G401 (cell line): ENCODE results near the gene LGALS16. TPM values are rescaled to one million over a fixed set of nuclear protein-coding genes. Genes with fewer than 3 reads are reported as not detected.
A peak's percentile ranks its signal among the peaks of the same experiment; 100 is the strongest.
"Not testable (repeated sequence)": the region's sequence is repeated elsewhere in the genome, so short reads cannot be mapped to it uniquely, and the experiment has no call there.

Experiments
- DNase-seq: peaks from one replicate; pipeline ENCODE4 v3.0.0-alpha.2; 2015; ENCODE audit warnings: low spot score
- in situ Hi-C: cut with HindIII; loops from 2 replicates; pipeline ENCODE4 v1.10.0; 2016; ENCODE audit warnings: low sequenced_read_pairs, mixed read lengths
- total RNA-seq: library from RNA; depleted of rRNA; stranded (reverse); fragments of >200 nt; shearing (Covaris generic); gene quantifications from 2 replicates; pipeline ENCODE4 v1.2.3, GENCODE V29; 2014; rRNA removed

LGALS16 gene
- total RNA-seq: not detected in 2 replicates

DNA sequence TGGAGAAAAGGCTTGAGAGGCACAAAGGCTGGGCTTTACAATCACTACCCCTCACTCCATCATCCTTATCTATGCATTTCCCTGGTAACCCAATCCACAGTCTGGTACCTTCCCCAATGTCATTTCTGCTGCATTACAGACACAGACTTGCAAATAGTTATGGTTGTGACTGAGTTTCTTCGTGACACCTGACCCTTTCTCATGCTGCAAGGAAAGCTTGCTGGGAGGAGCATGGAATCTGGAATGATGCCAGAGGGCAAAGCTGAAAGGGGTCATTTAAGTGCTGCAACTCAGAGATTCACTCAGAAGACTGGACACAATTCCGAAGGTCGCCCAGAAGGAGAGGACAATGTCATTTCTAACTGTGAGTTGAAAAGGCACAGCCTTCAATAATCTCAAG is at the start of gene LGALS16:
TSS of gene LGALS16 (plus strand) at position 301 of the 400 bp plus-strand sequence. CDS start at position 350, 49 bp downstream.
- DNase-seq: no peak
- in situ Hi-C loops: no loop called here

- in situ Hi-C loops: no loop called here
- DNase-seq: no peak
Observed at GRCh38 chr19:39607021-39607420, 48.7 kb upstream of the LGALS16 start.

DNA sequence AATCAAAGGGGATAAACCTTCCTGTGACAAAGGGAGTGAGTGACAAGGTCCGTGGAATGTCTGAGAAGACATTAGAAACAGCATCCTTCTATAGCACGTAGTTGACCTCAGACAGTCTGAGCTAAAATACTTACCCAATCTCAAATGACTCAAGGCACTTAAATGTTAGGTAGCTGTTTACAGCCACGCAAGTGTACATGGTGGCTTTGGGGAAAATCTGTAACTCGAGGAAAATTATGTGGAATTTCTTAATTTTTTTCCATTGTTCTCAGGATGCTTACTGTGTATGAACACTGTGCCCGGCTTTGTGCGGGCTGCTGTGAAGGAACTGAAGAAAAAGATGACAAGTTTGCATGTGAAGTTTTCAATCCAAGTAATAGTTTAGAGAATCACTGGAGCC is 48.2 kb upstream of the LGALS16 start:
- in situ Hi-C loops: no loop called here
- no peak for DNase-seq

DNA sequence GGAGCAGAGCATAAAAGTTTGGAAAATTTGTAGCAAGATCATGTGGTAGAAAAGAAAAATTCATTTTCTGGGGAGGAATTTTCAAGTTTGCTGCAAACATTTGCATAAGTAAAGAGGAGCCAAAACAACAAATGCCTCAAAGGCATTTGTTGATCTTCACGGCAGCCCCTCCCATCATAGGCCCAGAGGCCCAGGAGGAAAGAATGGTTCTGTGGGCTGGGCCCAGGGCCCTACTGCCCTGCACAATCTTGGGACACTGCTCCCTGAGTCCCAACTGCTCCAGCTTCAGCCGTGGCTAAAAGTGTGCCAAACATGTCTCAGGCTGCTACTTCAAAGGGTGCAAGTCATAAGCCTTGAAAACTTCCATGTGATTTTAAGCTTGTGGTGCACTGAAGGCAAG is 42.1 kb upstream of the LGALS16 start:
- in situ Hi-C loops: no loop called here
- DNase-seq: no peak

- no peak for DNase-seq
- in situ Hi-C loops: no loop called here
Observed at GRCh38 chr19:39617745-39618144, 38.0 kb upstream of the LGALS16 start.

- in situ Hi-C loops: no loop called here
- no peak for DNase-seq
Observed at GRCh38 chr19:39623946-39624345, 31.8 kb upstream of the LGALS16 start.

GRCh38 chr19:39627631-39628030 is 28.1 kb upstream of the LGALS16 start:
- DNase-seq: not testable (repeated sequence)

DNA sequence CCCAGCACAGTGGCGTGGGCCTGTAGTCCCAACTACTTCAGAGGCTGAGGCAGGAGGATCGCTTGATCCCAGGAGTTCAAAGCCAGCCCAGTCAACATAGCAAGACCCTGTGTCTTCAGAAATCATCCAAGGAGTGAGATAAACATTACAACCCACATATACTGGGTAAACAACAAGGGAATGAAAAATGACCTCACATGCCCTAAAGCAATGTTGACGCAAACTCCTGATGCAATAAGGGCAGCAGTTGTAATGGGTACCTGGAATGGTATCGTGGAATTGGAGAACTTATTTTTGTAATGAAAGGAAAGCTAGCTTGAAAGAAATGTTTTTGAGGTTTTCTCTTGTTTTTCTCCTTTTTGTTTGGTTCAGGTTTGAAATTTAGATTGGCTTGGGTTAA is 24.5 kb upstream of the LGALS16 start:
- no peak for DNase-seq
- in situ Hi-C loops: no loop called here

More at GRCh38 chr19:39627631-39628030, 28.1 kb upstream of the LGALS16 start:
- in situ Hi-C loops: not testable (repeated sequence)

- DNase-seq: no peak
- in situ Hi-C loops: no loop called here
Observed at GRCh38 chr19:39631626-39632025, 24.1 kb upstream of the LGALS16 start.

DNA sequence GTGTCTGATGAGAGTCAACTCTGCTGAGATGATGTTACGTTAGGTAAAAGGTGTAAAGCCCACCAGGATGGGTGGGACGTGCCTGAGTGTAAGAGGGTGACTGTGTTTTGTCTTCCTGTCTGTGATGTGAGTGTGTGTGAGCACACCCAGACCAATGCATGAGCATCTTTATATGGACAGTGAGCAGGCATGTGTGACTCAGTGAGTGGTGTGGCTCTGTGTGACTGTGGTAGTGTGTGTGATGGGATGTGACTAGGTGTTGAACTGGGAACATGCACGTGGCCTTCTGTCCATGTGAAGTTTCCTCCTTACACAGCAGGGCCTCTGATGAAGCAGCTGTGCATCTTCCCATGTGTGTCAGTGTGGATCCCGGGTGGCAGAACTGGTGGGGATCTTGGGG is 17.8 kb upstream of the LGALS16 start:
- no peak for DNase-seq
- in situ Hi-C loops: no loop called here

GRCh38 chr19:39641773-39642172 is 13.9 kb upstream of the LGALS16 start:
- DNase-seq: no peak
- in situ Hi-C loops: no loop called here

- no peak for DNase-seq
- in situ Hi-C loops: no loop called here
Observed at GRCh38 chr19:39643591-39643990, 12.1 kb upstream of the LGALS16 start.

- DNase-seq: no peak
- in situ Hi-C loops: no loop called here
Observed at GRCh38 chr19:39645800-39646411, 9.8 kb upstream of the LGALS16 start.

GRCh38 chr19:39647918-39648317 is 7.8 kb upstream of the LGALS16 start:
- in situ Hi-C loops: no loop called here
- no peak for DNase-seq

- no peak for DNase-seq
- in situ Hi-C loops: no loop called here
Observed at GRCh38 chr19:39659791-39660190, 4.1 kb downstream of the LGALS16 start.

GRCh38 chr19:39660661-39661060 is 4.9 kb downstream of the LGALS16 start:
- in situ Hi-C loops: no loop called here
- DNase-seq: no peak

- in situ Hi-C loops: no loop called here
- DNase-seq: no peak
Observed at GRCh38 chr19:39661565-39661964, 5.9 kb downstream of the LGALS16 start.

DNA sequence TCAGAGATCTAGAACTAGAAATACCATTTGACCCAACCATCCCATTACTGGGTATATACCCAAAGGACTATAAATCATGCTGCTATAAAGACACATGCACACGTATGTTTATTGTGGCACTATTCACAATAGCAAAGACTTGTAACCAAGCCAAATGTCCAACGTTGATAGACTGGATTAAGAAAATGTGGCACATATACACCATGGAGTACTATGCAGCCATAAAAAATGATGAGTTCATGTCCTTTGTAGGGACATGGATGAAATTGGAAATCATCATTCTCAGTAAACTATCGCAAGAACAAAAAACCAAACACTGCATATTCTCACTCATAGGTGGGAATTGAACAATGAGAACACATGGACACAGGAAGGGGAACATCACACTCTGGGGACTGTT is 14.1 kb downstream of the LGALS16 start:
- in situ Hi-C loops: loop anchor here (10.0 kb wide), 1 partner anchor 105 kb away; no protein-coding TSS in a partner anchor
- not testable (repeated sequence) for DNase-seq

DNA sequence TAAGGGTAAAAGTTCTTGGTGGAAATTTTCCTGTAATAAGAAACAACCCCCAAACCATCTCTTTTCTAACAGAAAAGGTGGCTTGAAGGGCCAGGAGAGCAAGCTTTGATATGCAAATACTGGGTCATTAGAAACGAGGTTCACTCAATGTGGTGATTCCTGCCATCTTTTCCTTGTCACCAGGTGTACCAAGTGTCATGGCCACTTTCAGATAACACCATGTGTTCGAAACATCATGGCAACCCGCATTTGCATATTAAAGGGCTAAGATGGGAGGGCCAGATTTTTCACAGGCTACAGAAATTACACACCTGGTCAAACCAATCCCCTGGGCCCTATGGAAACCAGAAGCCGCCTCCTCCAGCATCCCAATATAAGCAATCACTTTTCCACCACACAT is 15.3 kb downstream of the LGALS16 start:
- in situ Hi-C loops: loop anchor here (10.0 kb wide), 1 partner anchor 106 kb away; no protein-coding TSS in a partner anchor
- no peak for DNase-seq

DNA sequence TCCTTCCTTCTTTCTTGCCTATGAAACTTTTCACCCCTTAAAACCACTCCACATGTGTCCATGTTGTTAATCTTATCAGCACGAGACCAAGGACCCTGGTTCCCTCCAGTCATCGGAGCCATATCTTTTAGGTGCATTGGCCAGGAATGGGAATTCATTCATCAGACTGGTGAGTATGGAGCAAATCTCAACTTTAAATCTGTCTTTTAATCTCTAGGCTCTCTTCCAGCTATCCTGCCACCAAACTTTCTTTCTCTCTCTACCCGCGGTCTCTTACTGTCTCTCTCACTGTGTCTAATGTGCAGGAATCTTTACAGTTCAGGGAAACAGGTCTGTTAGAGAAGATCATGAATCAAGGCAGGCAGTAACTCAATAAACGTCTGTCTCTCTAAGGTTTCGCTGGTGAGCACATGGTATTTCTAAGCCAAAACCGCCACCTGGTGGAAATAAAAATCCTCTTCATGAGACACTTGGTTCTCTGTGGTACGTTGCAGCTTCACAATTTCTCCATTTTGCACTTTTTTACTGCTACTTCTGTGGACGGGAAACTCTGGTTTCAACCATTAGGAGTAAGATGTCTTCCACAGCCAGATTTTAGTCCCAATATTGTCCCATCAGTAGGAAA is 16.1 kb downstream of the LGALS16 start:
- DNase-seq: peak; percentile 41
- in situ Hi-C loops: loop anchor here (10.0 kb wide), 1 partner anchor 107 kb away; no protein-coding TSS in a partner anchor

DNA sequence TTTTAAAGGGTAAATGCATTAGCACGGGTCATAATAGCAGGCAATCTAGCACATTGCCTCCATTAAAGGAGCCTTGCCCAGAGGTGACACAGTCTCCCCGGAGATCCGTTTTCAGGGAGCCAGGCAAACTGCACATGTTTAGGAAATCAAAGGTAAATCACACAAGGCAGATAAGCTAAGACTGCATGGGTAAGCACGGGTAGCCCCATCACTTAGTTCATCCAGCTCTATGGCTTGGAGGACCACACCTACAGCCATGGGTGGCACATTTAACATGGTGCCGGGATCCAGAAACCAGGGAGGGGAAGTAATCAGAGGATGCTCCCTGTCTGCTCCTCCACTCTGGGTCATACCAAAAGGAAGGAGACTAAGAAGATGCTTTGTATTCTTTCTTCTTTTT is 16.8 kb downstream of the LGALS16 start:
- no peak for DNase-seq
- in situ Hi-C loops: loop anchor here (10.0 kb wide), 1 partner anchor 108 kb away; no protein-coding TSS in a partner anchor
